ENCODE results near the gene SLC25A13.
"Not testable (repeated sequence)": the region's sequence is repeated elsewhere in the genome, so short reads cannot be mapped to it uniquely, and the experiment has no call there.

Gene SLC25A13, protein sequence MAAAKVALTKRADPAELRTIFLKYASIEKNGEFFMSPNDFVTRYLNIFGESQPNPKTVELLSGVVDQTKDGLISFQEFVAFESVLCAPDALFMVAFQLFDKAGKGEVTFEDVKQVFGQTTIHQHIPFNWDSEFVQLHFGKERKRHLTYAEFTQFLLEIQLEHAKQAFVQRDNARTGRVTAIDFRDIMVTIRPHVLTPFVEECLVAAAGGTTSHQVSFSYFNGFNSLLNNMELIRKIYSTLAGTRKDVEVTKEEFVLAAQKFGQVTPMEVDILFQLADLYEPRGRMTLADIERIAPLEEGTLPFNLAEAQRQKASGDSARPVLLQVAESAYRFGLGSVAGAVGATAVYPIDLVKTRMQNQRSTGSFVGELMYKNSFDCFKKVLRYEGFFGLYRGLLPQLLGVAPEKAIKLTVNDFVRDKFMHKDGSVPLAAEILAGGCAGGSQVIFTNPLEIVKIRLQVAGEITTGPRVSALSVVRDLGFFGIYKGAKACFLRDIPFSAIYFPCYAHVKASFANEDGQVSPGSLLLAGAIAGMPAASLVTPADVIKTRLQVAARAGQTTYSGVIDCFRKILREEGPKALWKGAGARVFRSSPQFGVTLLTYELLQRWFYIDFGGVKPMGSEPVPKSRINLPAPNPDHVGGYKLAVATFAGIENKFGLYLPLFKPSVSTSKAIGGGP

DNA sequence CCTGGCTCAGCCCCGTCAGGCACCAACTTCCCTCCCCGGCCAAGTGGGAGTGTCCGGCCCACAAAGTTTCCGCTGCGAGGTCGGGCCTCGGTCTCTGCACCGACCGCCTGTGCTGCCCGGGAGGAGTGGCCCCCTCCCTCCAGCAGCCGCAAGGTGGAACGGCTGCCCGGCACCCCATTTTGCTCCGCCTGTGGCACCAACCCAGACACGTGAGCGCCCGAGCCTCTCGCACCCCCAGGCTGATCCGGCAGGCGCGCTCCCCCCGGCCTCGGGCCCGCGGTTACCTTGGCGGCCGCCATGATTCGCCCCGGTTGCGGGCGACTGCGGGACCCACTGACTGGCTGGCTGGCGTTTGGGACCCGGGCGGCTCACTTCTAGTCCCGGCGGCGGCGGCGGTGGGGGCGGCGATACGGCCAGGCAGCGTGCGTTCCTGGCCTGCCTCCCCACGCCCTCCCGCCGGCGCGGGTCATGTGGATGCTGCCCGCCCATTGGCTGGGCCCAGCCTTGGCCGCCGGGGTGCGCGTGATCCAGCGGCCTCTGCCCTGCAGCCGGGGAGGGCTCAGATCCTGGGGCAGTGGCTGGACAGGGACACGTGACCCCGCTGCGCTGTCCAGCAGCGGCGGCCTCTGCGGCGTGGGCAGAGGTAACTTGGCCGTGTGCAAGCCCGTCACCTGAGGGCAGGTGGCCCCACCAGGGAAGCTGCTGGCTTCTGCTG, at the start of gene SLC25A13:
SLC25A13 (minus strand) TSS at position 441 of the 715 bp plus-strand sequence; CDS start at position 299, 142 bp downstream.
- TF ChIP-seq, protein P1, sequence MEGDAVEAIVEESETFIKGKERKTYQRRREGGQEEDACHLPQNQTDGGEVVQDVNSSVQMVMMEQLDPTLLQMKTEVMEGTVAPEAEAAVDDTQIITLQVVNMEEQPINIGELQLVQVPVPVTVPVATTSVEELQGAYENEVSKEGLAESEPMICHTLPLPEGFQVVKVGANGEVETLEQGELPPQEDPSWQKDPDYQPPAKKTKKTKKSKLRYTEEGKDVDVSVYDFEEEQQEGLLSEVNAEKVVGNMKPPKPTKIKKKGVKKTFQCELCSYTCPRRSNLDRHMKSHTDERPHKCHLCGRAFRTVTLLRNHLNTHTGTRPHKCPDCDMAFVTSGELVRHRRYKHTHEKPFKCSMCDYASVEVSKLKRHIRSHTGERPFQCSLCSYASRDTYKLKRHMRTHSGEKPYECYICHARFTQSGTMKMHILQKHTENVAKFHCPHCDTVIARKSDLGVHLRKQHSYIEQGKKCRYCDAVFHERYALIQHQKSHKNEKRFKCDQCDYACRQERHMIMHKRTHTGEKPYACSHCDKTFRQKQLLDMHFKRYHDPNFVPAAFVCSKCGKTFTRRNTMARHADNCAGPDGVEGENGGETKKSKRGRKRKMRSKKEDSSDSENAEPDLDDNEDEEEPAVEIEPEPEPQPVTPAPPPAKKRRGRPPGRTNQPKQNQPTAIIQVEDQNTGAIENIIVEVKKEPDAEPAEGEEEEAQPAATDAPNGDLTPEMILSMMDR (IDR thresholded peaks at IDR 0.05; ENCODE audit: control insufficient read depth, insufficient read depth, low read depth, low read length, missing control alignments): no peak
- DNase-seq (ENCODE audit: low read depth): no peak

DNA sequence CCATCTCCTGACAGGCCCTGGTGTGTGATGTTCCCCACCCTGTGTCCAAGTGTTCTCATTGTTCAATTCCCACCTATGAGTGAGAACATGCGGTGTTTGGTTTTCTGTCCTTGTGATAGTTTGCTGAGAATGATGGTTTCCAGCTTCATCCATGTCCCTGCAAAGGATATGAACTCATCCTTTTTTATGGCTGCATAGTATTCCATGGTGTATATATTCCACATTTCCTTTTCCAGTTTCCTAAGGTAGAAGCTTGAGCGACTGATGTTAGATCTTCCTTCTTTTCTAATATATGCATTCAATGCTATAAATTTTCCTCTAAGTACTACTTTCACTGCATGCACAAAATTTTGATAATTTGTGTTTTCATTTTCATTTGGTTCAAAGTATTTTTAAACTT, 44.0 kb upstream of the SLC25A13 start:
- not testable (repeated sequence) for DNase-seq (ENCODE audit: low read depth); H3K4me3 ChIP-seq (ENCODE audit: control insufficient read depth, low read depth, low read length)

More for the DNA sequence above, at the start of gene SLC25A13:
- peak within 1 kb of the TSS; percentile 98 for H3K4me3 ChIP-seq (ENCODE audit: control insufficient read depth, low read depth, low read length)

DNA sequence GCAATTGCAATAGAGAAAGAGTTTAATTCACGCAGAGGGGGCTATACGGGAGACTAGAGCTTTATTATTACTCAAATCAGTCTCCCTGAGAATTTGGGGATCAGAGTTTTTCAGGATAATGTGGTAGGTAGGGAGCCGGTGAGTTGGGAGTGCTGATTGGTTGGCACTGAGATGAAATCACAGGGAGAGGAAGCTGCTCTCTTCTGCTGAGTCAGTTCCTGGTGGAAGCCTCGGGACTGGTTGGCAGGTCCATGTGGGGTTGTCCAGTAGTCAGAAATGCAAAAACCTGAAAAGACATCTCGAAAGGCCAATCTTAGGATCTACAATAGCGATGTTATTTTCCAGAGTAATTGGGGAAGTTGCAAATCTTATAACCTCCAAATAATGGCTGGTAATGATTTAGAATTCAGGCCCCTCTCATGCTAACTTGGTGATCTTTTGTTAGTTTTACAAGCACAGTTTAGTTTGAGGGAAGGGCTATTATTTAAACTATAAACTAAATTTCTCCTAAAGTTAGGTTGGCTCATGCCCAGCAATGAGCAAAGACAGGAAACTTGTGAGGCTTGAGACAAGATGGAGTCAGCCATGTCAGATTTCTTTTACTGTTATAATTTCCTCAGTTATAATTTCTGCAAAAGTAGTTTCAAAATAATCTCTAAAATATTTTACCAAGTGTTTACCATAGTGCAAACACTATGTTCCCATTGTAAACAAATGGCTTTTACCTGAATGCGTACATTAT, 39.4 kb upstream of the SLC25A13 start:
- TF ChIP-seq, protein P1 (IDR thresholded peaks at IDR 0.05; ENCODE audit: control insufficient read depth, insufficient read depth, low read depth, low read length, missing control alignments): no peak
- DNase-seq (ENCODE audit: low read depth): no peak
- H3K4me3 ChIP-seq (ENCODE audit: control insufficient read depth, low read depth, low read length): no peak overlapping the region

DNA sequence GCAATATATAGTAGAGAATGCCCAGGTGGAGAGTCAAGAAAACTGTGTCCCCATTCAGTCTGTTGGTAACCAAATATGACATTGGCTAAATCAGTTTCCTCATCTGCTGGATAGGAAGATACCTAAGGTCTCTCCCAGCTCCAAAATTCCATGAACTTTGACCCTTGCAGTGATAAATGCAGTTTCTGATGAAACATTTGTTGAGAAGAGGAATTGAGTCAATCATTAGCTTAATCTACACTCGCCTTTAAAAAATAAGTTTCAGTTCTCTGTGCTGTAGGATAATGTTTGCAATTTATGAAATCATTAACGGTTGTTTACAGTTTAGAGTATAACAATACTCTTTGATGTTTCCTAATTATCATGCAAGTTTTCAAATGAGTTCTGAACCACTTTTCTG, 38.0 kb upstream of the SLC25A13 start:
- TF ChIP-seq, protein P1 (IDR thresholded peaks at IDR 0.05; ENCODE audit: control insufficient read depth, insufficient read depth, low read depth, low read length, missing control alignments): no peak
- H3K4me3 ChIP-seq (ENCODE audit: control insufficient read depth, low read depth, low read length): no peak overlapping the region
- DNase-seq (ENCODE audit: low read depth): no peak

DNA sequence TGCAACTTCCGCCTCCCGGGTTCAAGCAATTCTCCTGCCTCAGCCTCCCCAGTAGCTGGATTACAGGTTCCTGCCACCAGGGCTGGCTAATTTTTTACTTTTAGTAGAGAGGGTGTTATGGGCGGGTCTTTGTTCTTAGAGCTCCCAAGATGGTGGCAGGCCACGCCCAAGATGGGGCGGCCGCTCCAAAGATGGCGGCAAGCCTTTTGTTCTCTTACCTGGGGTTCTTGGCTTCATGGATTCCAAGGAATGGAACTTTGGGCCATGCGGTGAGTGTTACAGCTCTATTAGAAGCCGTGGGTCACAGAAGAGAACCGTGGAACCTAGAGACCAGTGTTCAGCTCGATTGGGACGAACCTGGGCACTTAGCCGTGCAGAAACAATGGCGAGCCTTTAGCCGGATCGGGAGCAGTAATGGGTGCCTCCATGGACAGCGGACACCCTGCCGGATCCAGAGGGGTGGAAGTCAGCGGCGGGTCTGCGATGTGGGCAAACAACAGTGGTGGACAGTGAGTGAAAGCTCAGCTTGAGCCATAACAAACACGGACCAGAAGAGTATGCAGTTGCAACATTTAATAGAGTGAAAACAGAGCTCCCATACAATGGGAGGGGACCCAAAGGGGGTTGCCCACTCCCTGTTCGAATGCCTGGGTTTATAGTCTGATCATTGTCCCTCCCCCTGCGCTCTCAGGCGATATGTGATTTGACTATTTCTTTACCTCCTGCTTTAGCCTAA, 36.5 kb upstream of the SLC25A13 start:
- not testable (repeated sequence) for DNase-seq (ENCODE audit: low read depth)

DNA sequence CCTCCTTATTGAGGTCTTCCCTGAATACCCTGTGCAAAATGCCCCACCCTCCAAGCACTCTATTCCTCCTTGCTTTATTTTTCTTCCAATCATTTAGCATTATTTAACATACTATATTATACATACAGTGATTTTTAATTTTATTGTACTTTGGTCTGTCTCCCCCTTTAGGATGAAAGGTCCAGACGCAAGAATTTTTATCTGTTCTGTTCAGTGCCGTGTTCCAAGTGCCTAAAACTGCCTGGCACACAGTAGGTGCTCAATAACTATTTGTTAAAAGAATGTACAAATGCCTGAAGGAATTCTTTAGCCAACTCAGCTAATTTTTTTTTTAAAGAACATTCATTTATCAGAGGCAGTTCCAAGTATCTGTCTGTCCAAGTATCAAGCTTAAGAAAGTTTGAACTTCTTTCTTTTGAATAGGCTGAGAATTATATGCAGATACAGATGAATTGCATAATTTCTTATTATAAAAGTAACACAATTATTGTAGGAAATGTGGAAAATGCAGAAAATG, 34.1 kb upstream of the SLC25A13 start:
- TF ChIP-seq, protein P1 (IDR thresholded peaks at IDR 0.05; ENCODE audit: control insufficient read depth, insufficient read depth, low read depth, low read length, missing control alignments): no peak
- DNase-seq (ENCODE audit: low read depth): no peak
- no peak overlapping the region for H3K4me3 ChIP-seq (ENCODE audit: control insufficient read depth, low read depth, low read length)

More for the DNA sequence above, 36.5 kb upstream of the SLC25A13 start:
- not testable (repeated sequence) for H3K4me3 ChIP-seq (ENCODE audit: control insufficient read depth, low read depth, low read length)
